GM12801 (cell line): ENCODE results near the gene CCL8.

Experiments used
- TF ChIP-seq, protein P1 (sequence below): IDR thresholded peaks from one replicate; pipeline ENCODE4 v1.5.1; 2011; ENCODE audit warnings: control low read depth; ENCODE audit not compliant: insufficient read length; ENCODE audit errors: extremely low read depth

Gene CCL8

DNA sequence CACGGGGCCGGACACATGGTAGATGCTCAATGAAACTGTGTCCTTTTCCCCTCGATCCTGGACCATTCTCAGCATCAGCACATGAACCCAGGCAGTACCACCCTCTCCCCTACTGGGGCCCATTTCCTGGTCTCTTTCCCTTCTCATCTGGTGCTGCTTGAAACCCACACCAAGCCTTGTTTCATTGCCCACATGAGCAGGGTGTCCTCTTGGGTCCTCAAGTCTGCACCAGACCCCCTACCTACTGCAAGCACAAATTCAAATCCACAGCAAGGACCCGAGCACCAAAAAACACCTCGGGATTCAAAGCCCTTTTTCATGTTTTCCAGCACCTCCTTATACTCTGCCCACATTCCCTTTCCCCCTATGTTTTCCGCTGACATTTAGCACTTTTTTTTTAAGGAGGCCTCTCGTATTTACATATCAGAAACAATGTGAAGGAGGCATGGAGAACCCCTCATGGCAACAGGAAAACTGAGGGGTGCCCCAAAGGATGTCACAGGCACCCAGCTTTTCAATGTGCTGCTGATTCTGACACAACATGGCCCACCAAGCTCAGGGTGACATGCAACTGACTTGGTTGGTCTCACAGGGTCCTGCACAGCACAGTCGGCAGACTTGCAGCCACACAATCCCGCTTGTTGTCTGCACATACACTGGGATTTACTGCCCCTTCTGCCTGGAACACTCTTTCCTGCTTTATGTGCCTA lies 48.4 kb downstream of the CCL8 start:
- TF ChIP-seq, protein P1, sequence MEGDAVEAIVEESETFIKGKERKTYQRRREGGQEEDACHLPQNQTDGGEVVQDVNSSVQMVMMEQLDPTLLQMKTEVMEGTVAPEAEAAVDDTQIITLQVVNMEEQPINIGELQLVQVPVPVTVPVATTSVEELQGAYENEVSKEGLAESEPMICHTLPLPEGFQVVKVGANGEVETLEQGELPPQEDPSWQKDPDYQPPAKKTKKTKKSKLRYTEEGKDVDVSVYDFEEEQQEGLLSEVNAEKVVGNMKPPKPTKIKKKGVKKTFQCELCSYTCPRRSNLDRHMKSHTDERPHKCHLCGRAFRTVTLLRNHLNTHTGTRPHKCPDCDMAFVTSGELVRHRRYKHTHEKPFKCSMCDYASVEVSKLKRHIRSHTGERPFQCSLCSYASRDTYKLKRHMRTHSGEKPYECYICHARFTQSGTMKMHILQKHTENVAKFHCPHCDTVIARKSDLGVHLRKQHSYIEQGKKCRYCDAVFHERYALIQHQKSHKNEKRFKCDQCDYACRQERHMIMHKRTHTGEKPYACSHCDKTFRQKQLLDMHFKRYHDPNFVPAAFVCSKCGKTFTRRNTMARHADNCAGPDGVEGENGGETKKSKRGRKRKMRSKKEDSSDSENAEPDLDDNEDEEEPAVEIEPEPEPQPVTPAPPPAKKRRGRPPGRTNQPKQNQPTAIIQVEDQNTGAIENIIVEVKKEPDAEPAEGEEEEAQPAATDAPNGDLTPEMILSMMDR = no peak

DNA sequence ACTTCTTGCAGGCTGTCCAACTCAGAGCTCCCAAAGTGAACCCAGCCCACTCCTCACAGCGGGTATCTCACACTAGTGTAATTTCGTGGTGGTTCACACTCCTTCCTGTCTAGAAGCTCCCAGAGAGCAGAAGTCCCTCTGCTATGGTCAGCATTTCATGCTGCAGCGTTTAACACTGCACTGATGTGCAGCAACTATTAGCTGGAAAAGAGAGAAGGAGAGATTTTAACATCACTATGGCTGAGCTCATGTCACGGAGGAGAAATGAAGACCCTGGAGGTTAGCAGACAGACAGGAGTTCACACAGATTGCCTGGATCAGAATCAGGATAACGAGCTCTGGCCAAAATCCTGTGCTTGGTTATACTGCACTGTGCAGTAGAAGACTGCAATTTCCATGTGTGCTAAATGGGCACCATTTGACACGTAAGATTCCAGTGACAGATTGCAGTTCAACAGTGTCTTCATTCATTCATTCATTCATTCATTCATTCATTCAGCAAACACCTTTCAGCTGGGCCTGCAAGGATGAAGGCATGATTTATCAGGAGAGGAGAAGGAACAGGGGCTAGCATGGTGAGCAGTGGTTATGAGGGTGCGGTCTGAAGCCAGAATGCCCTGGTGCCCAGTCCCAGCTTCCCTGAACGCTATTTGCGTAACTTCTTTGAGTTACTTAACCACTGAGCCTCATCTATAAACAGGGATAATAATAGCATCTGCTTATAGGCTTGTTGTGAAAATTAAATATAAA lies 49.1 kb downstream of the CCL8 start:
- TF ChIP-seq, protein P1 = no peak

DNA sequence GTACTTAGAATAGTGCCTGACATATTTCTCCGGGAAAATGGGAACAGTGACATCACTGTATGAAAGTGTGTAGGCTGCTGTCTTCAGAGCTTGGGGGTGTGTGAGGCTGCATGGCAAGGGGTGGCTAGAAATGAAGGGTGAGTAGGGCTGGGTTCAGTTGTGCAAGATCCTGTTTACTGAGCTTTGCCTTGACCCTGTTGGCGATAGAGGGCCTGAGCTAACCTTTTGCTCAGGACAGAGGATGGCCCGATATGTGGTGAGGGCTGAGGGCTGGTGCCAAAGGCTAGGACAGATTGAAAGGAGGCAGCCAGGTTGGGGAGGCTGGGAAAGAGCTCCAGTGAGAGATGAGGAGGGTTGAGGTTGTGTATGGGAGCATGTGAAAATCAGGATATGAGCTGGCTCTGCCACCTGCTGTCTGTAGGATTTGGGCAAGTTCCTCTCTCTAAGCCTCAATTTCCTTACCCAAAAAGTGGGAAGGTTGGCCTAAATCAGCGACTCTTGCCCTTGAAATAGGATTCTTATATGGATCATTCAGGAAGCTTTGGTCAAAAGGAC lies 49.8 kb downstream of the CCL8 start:
- TF ChIP-seq, protein P1 = no peak

DNA sequence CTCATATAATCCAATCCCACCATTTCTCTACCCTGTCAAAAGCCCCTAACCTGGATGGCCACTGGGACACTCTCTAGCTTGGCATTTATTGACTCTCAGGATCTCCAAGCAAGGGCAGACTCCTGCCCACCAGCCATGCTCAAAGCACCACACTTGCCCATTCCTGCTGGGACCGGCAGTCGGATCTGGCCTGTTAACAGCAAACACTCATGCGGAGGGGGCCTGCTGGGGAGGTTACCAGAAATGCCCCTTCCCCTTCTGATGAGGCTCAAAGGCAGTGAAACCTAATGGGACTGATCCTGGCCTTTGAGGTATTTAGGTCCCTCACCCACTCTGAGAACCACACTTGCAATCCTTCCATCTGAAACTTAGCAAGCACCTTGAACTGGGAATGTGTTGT lies 50.3 kb downstream of the CCL8 start:
- TF ChIP-seq, protein P1 = no peak

DNA sequence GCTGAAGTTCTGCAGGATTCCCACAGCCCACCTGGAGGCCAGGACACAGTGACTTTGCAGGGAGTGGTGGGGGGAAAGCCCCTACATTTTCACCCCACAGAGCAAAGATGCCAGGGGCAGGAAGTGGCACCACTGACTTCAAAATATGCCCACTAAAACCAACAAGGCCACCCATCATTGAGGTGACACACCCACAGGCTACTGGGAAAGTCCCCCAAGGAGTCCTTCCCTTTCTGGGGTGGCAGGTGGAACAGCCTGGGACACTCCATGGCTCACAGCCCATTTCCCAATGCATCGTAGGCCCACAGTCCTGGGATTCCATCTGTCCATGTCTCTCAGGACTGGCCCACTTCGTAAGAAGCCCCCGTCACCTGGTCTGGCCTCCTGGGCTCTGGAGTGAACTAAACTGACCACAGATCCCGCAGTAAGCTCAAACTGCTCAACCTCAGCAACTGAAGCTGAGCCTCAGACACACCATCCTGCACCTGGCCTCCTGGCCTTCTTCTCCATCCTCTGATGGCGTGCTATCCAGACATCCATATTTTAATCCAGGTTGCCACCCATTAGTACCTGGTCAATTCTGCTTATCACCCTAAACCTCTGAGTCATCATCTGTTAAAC lies 51.3 kb downstream of the CCL8 start:
- TF ChIP-seq, protein P1 = no peak

DNA sequence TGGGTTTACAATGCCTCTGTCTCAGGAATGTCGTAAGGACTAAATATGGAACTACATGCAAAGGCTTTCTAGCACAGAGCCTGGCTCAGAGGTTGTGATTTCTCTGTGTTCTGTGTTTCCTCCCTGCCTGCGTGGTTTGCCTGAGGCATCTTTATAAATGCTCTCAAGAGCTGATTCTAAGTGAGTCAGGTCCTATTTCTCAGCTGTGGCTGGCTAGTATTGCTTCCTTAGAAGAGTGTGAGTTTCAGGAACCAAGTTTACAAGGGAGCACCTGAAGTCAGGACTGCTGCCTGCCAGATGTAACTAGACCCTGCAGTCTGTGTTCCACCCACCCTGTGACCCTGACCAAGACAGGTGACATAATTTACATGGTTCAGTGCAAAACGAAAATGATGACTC lies 51.8 kb downstream of the CCL8 start:
- TF ChIP-seq, protein P1 = no peak
